Gastroesophageal sphincter (tissue), 4 donors: ENCODE data around the gene PTPN12. TPM values are rescaled to one million over a fixed set of nuclear protein-coding genes. Genes with fewer than 3 reads are reported as not detected.
"Not testable (repeated sequence)": the region's sequence is repeated elsewhere in the genome, so short reads cannot be mapped to it uniquely, and the experiment has no call there.

ENCODE experiments used
- ATAC-seq: fragments of 150-250 bp; one replicate; pipeline ENCODE4 v1.9.1; 2016; ENCODE audit warnings: mild to moderate bottlenecking, moderate library complexity
- H3K27ac ChIP-seq, 4 donors: fragments of 200-600 bp; sonication (generic) in 3 of 4; 1 replicate in 3 of 4; 2 replicates in 1 of 4; pipeline ENCODE4 v1.5.1; 2016 to 2019
- H3K27me3 ChIP-seq: fragments of 200-600 bp; sonication (generic); one replicate; pipeline ENCODE4 v1.5.1; 2019
- H3K36me3 ChIP-seq, 2 donors: fragments of 200-600 bp; sonication (generic); one replicate each; pipeline ENCODE4 v1.5.1; 2019; ENCODE audit warnings: control low read depth in 1 of 2
- H3K4me1 ChIP-seq, 3 donors: fragments of 200-600 bp; sonication (generic); 1 replicate in 2 of 3; 2 replicates in 1 of 3; pipeline ENCODE4 v1.5.1; 2016 to 2019; ENCODE audit warnings: control low read depth in 2 of 3
- H3K4me3 ChIP-seq, 2 donors: fragments of 200-600 bp; sonication (generic); one replicate each; pipeline ENCODE4 v1.5.1; 2019; ENCODE audit warnings: mild to moderate bottlenecking in 1 of 2, moderate library complexity in 1 of 2
- H3K9me3 ChIP-seq, 3 donors: fragments of 200-600 bp; sonication (generic); one replicate each; pipeline ENCODE4 v1.5.1; 2017 to 2019; ENCODE audit warnings: control low read depth in 2 of 3
- CTCF ChIP-seq, 4 experiments: fragments of 200-600 bp in 2 of 4; fragments of 450-650 bp in 2 of 4; sonication (generic) in 1 of 4; IDR thresholded peaks; one replicate each; pipeline ENCODE4 v1.5.1; 2017 to 2019; ENCODE audit warnings: antibody characterized with exemption in 4 of 4, mild to moderate bottlenecking in 2 of 4, moderate library complexity in 2 of 4
- EP300 ChIP-seq: sonication (generic); formaldehyde crosslinking; IDR thresholded peaks from one replicate; pipeline ENCODE4 v1.6.1; 2017; ENCODE audit warnings: antibody characterized with exemption, mild to moderate bottlenecking
- POLR2A ChIP-seq, 2 donors: fragments of 450-650 bp; IDR thresholded peaks; one replicate each; pipeline ENCODE4 v1.6.1; 2017; ENCODE audit warnings: antibody characterized with exemption in 2 of 2, mild to moderate bottlenecking in 2 of 2, moderate library complexity in 1 of 2
- POLR2AphosphoS5 ChIP-seq: sonication (generic); formaldehyde crosslinking; IDR thresholded peaks from one replicate; pipeline ENCODE4 v1.6.1; 2017; ENCODE audit warnings: antibody characterized with exemption
- WGBS, 2 donors: methylation state at CpG; one replicate each; pipeline ENCODE4 v1.1.5; 2018; ENCODE audit warnings: low coverage in 1 of 2; 5-methylcytosine and 5-hydroxymethylcytosine counted together
- total RNA-seq, 4 donors: library from RNA; depleted of rRNA; stranded (reverse); fragments of >200 nt; gene quantifications; one replicate each; pipeline ENCODE4 v1.1.0, GENCODE V29; 2016

The PTPN12 gene
- total RNA-seq, 4 donors from 2014 or later: 87.1 to 147 (median 100) TPM

- Histone ChIP-seq H3K4me1 (peaks cover 0 to 10% (median 0%) of the 10 kb centered on the region in 3 donors), H3K27ac (no peak overlapping the region), H3K27me3 (no peaks in the 10 kb centered on the region), H3K4me3 (no peak overlapping the region), H3K9me3 (no peaks in the 10 kb centered on the region), H3K36me3 (no peaks in the 10 kb centered on the region)
- 80 to 90% methylated on average over 5 of the region's 5 CpGs for whole genome bisulfite sequencing, 2 donors
- no peak for ATAC-seq
- TF ChIP-seq CTCF (IDR thresholded peaks at IDR 0.05) (no peak), POLR2AphosphoS5 (no peak), POLR2A (IDR thresholded peaks at IDR 0.05) (no peak), EP300 (no peak)
Observed at GRCh38 chr7:77532247-77532646, 4.8 kb upstream of the PTPN12 start.

- H3K27ac ChIP-seq, H3K4me1 ChIP-seq, H3K4me3 ChIP-seq, ATAC-seq, H3K9me3 ChIP-seq, H3K27me3 ChIP-seq, H3K36me3 ChIP-seq: not testable (repeated sequence)
- WGBS, 2 donors: 94% methylated on average over 3 of the region's 3 CpGs; no CpG with 5 or more reads in 1 of the 2 donors
Observed at GRCh38 chr7:77532732-77533131, 4.4 kb upstream of the PTPN12 start.

- no CpG with 5 or more reads among the region's 31 CpGs for WGBS, 2 donors
- not testable (repeated sequence) for ATAC-seq, H3K27ac ChIP-seq
Observed at GRCh38 chr7:77534046-77534445, 3.0 kb upstream of the PTPN12 start.

GRCh38 chr7:77536017-77536412 lies 1.1 kb upstream of the PTPN12 start:
- H3K36me3 ChIP-seq: no peaks in the 10 kb centered on the region
- no peaks in the 10 kb centered on the region for H3K27me3 ChIP-seq
- no peak for ATAC-seq
- no peaks in the 10 kb centered on the region for H3K9me3 ChIP-seq
- TF ChIP-seq CTCF (IDR thresholded peaks at IDR 0.05) (no peak), EP300 (no peak), POLR2AphosphoS5 (no peak), POLR2A (IDR thresholded peaks at IDR 0.05) (no peak)
- peaks cover 0 to 34% (median 15%) of the 10 kb centered on the region in 3 donors for H3K4me1 ChIP-seq
- peak overlapping the region; percentile 37 to 99 for H3K4me3 ChIP-seq
- WGBS, 2 donors: 32 to 37% methylated on average over 8 to 9 of the region's 9 CpGs
- peak overlapping the region; percentile 54 to 99 (median 96) for H3K27ac ChIP-seq

More at GRCh38 chr7:77534046-77534445, 3.0 kb upstream of the PTPN12 start:
- not testable (repeated sequence) for H3K36me3 ChIP-seq, H3K27me3 ChIP-seq, H3K9me3 ChIP-seq, H3K4me3 ChIP-seq
- peaks cover 0 to 14% (median 0%) of the 10 kb centered on the region in 3 donors for H3K4me1 ChIP-seq

DNA sequence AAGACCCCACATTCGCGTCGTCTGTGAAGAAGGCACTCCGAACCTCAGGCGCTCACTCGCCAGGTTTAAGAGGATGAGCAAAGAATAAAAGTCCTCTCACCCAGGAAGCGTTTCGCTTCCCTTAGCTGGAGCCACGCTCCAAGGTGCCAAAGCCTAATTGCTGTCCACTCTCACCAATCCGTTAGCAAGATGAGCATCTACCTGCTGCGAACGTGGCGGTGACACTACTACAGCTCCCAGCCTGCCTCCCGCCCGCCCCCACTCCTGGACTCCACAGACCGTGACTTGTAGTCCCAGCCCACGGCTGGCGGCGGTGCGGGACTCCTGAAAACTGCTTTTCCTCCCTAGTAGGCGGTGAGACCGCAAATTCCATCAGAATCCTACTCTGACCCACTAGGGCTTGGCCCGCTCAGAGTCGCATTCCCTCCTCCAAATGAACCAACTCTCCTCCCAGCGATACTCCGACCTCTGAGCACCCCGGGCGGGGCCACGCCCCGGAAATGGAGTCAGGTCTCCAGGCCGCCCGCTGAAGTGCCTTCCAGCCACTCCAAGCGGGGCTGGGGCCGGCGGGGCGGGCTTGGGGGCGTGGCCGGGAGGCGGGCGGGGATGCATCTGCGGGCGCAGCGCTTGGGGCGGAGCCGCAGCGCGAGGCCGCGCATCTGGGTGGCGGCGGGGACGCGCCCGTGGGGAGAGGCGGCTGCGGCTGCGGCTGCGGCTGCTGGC lies 521 bp upstream of the PTPN12 start:
- peak; percentile 94 for TF ChIP-seq POLR2AphosphoS5
- no peak for TF ChIP-seq CTCF (IDR thresholded peaks at IDR 0.05)
- peak; percentile 72 to 78 for TF ChIP-seq POLR2A (IDR thresholded peaks at IDR 0.05)
- 0 to 1% methylated on average over 9 to 10 of the region's 58 CpGs for WGBS, 2 donors
- H3K4me1 ChIP-seq: peaks cover 0 to 40% (median 17%) of the 10 kb centered on the region in 3 donors

DNA sequence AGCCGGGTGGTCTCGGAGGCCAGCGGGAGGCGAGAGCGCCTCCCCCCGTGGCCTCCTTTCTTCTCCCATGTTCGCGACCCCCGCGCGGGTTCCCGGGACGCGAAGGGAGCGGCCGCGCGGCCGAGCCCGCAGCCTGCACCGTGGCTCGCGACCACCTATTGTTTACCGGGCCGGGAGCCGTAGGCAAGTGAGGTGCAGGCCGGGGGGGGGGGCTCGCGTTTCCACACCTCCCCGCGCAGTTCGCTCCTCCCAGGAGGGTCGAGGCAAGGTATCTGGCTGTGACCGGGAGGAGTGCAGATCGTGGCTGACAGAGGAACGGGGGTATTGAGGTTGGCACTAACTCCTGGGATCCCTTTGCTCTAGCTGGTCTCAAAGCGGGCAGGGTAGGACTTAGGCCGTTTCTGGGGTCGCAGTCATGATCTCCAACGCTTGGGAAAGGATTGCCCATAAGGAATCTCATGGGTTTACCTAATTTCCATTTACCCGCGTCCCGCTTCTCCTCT lies 734 bp downstream of the PTPN12 start:
- Histone ChIP-seq H3K36me3 (no peaks in the 10 kb centered on the region), H3K27ac (peak overlapping the region; percentile 81 to 99 (median 96)), H3K4me3 (peak overlapping the region; percentile 80 to 99), H3K4me1 (peaks cover 0 to 52% (median 17%) of the 10 kb centered on the region in 3 donors), H3K27me3 (no peaks in the 10 kb centered on the region), H3K9me3 (no peaks in the 10 kb centered on the region)
- peak; percentile 1 for ATAC-seq
- no peak for TF ChIP-seq POLR2A (IDR thresholded peaks at IDR 0.05)
- WGBS, 2 donors: no CpG with 5 or more reads among the region's 43 CpGs

More for the DNA sequence above, 521 bp upstream of the PTPN12 start:
- Histone ChIP-seq H3K4me3 (peak overlapping the region; percentile 80 to 99), H3K27me3 (no peaks in the 10 kb centered on the region), H3K27ac (peak overlapping the region; percentile 54 to 99 (median 96)), H3K36me3 (no peaks in the 10 kb centered on the region), H3K9me3 (no peaks in the 10 kb centered on the region)
- peak; percentile 95 for ATAC-seq
